Measurements from ENCODE around the gene NEBL.

NEBL gene

DNA sequence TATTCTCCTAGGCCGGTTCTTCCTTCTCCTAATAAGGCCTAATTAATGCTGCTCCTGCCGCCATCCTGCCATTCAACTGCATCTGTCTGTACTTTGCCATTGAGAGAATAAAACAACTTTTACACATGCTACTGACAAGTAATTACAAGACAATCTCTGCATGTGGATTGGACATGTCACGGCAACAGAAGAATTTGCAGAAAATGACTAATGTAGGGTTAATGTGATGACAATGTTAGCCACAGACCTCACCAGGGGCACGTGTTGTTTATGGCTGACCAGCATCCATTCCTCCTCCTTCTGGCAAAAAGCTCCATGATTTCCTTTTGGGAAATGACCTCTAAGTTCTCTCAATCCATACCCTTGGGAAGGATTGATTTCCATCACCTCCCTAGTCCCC lies 58.0 kb downstream of the NEBL start:
- Histone ChIP-seq H3K27ac (ENCODE audit: low read depth, low read length, poor library complexity, severe bottlenecking) (no peak overlapping the region), H3K27me3 (ENCODE audit: insufficient read depth, low read length) (no peaks in the 10 kb centered on the region), H2AFZ (ENCODE audit: low read length) (no peak overlapping the region), H3K4me2 (ENCODE audit: low read length) (no peak overlapping the region), H3K36me3 (ENCODE audit: insufficient read depth, low read length) (no peaks in the 10 kb centered on the region), H4K20me1 (ENCODE audit: insufficient read depth, low read length) (no peaks in the 10 kb centered on the region), H3K4me1 (ENCODE audit: insufficient read depth, low read length, severe bottlenecking) (no peaks in the 10 kb centered on the region), H3K9me2 (ENCODE audit: low read depth, low read length) (no peaks in the 10 kb centered on the region), H3K79me2 (ENCODE audit: insufficient read depth, low read length) (no peaks in the 10 kb centered on the region), H3K4me3 (ENCODE audit: low read depth, low read length, poor library complexity, severe bottlenecking) (no peak overlapping the region), H3K9ac (ENCODE audit: low read length) (no peak overlapping the region), H3K9me3 (ENCODE audit: low read length) (no peaks in the 10 kb centered on the region), H3F3A (ENCODE audit: insufficient read depth, low read length) (no peaks in the 10 kb centered on the region)
- TF ChIP-seq EZH2 (IDR thresholded peaks at IDR 0.05; ENCODE audit: borderline replicate concordance, low read length): no peak
- TF ChIP-seq, protein P1, sequence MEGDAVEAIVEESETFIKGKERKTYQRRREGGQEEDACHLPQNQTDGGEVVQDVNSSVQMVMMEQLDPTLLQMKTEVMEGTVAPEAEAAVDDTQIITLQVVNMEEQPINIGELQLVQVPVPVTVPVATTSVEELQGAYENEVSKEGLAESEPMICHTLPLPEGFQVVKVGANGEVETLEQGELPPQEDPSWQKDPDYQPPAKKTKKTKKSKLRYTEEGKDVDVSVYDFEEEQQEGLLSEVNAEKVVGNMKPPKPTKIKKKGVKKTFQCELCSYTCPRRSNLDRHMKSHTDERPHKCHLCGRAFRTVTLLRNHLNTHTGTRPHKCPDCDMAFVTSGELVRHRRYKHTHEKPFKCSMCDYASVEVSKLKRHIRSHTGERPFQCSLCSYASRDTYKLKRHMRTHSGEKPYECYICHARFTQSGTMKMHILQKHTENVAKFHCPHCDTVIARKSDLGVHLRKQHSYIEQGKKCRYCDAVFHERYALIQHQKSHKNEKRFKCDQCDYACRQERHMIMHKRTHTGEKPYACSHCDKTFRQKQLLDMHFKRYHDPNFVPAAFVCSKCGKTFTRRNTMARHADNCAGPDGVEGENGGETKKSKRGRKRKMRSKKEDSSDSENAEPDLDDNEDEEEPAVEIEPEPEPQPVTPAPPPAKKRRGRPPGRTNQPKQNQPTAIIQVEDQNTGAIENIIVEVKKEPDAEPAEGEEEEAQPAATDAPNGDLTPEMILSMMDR (IDR thresholded peaks at IDR 0.05; ENCODE audit: low read length): no peak

DNA sequence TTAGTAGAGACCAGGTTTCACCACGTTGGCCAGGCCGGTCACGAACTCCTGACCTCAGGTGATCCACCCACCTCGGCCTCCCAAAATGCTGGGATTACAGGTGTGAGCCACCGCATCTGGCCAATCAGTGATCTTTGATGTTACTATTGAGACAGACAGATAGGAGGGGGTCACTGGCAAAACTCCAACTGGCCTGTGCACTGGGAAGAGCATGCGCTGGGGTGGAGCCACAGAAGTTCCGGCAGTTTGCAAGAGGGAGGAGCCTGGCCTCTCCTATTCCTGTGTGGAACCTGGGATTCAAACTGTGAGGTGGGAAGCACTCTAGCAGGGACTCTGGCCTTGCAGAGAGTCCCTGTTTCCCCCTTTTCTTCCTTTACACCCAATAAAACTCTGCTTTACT lies 60.7 kb downstream of the NEBL start:
- H3K4me3 ChIP-seq (ENCODE audit: low read depth, low read length, poor library complexity, severe bottlenecking): no peak overlapping the region
- H3K9me2 ChIP-seq (ENCODE audit: low read depth, low read length): no peaks in the 10 kb centered on the region
- no peaks in the 10 kb centered on the region for H4K20me1 ChIP-seq (ENCODE audit: insufficient read depth, low read length)
- H3K27me3 ChIP-seq (ENCODE audit: insufficient read depth, low read length): no peaks in the 10 kb centered on the region
- no peak for TF ChIP-seq EZH2 (IDR thresholded peaks at IDR 0.05; ENCODE audit: borderline replicate concordance, low read length)
- TF ChIP-seq, protein P1 (IDR thresholded peaks at IDR 0.05; ENCODE audit: low read length): no peak
- H3K9me3 ChIP-seq (ENCODE audit: low read length): no peaks in the 10 kb centered on the region
- H3K9ac ChIP-seq (ENCODE audit: low read length): no peak overlapping the region
- H3K27ac ChIP-seq (ENCODE audit: low read depth, low read length, poor library complexity, severe bottlenecking): no peak overlapping the region
- no peaks in the 10 kb centered on the region for H3K4me1 ChIP-seq (ENCODE audit: insufficient read depth, low read length, severe bottlenecking)
- no peaks in the 10 kb centered on the region for H3K79me2 ChIP-seq (ENCODE audit: insufficient read depth, low read length)
- no peaks in the 10 kb centered on the region for H3F3A ChIP-seq (ENCODE audit: insufficient read depth, low read length)
- H2AFZ ChIP-seq (ENCODE audit: low read length): no peak overlapping the region
- no peak overlapping the region for H3K4me2 ChIP-seq (ENCODE audit: low read length)
- no peaks in the 10 kb centered on the region for H3K36me3 ChIP-seq (ENCODE audit: insufficient read depth, low read length)

DNA sequence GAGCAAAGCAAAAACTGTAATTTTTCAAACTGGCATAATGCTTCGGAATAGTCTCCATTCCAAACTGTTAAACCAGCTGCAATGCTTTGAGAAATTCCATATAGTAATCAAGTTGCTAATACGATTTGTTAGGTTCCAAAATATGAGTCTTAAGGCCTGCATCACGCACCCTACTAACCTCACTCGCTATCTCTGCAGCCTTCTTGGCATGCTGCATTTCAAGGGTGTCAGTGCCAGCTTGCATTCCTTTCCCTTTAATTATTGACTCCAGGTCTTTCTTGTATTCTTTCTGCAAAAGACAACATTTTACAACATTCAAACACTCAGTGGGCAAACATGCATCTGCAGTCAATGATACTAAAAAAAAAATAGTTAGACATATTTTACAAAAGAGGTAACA lies 61.8 kb downstream of the NEBL start:
- Histone ChIP-seq H3K4me1 (ENCODE audit: insufficient read depth, low read length, severe bottlenecking) (no peaks in the 10 kb centered on the region), H3K79me2 (ENCODE audit: insufficient read depth, low read length) (no peaks in the 10 kb centered on the region), H3K27me3 (ENCODE audit: insufficient read depth, low read length) (no peaks in the 10 kb centered on the region), H3K36me3 (ENCODE audit: insufficient read depth, low read length) (no peaks in the 10 kb centered on the region), H3K9me3 (ENCODE audit: low read length) (no peaks in the 10 kb centered on the region), H3K27ac (ENCODE audit: low read depth, low read length, poor library complexity, severe bottlenecking) (no peak overlapping the region), H4K20me1 (ENCODE audit: insufficient read depth, low read length) (no peaks in the 10 kb centered on the region), H3F3A (ENCODE audit: insufficient read depth, low read length) (no peaks in the 10 kb centered on the region), H3K9ac (ENCODE audit: low read length) (no peak overlapping the region), H3K4me2 (ENCODE audit: low read length) (no peak overlapping the region), H2AFZ (ENCODE audit: low read length) (no peak overlapping the region), H3K4me3 (ENCODE audit: low read depth, low read length, poor library complexity, severe bottlenecking) (no peak overlapping the region), H3K9me2 (ENCODE audit: low read depth, low read length) (no peaks in the 10 kb centered on the region)
- TF ChIP-seq EZH2 (IDR thresholded peaks at IDR 0.05; ENCODE audit: borderline replicate concordance, low read length): no peak
- TF ChIP-seq, protein P1 (IDR thresholded peaks at IDR 0.05; ENCODE audit: low read length): no peak
